Measurements from ENCODE around the gene MEX3C.
A peak's percentile ranks its signal among the peaks of the same experiment; 100 is the strongest.

Gene MEX3C

GRCh38 chr18:51197661-51198424 lies at the start of gene MEX3C:
Gene MEX3C, minus strand, starts transcription at chr18:51197681. Its CDS starts 361 bp downstream, at chr18:51197320.
- DNase-seq (ENCODE audit: low spot score), result peak; percentile 97

- DNase-seq (ENCODE audit: low spot score), result no peak
These were observed 43.7 kb upstream of the MEX3C start for GRCh38 chr18:51241226-51241625.

- peak; percentile 36 for DNase-seq (ENCODE audit: low spot score)
These were observed 38.7 kb upstream of the MEX3C start for GRCh38 chr18:51236225-51236624.

GRCh38 chr18:51235009-51235789 lies 37.7 kb upstream of the MEX3C start:
- peak; percentile 37 for DNase-seq (ENCODE audit: low spot score)

GRCh38 chr18:51234117-51235008 lies 36.9 kb upstream of the MEX3C start:
- no peak for DNase-seq (ENCODE audit: low spot score)

- DNase-seq (ENCODE audit: low spot score), result no peak
These were observed 31.8 kb upstream of the MEX3C start for GRCh38 chr18:51229328-51229727.

GRCh38 chr18:51227660-51228059 lies 30.2 kb upstream of the MEX3C start:
- DNase-seq (ENCODE audit: low spot score), result no peak

GRCh38 chr18:51226587-51227350 lies 29.3 kb upstream of the MEX3C start:
- DNase-seq (ENCODE audit: low spot score), result no peak

- DNase-seq (ENCODE audit: low spot score), result no peak
These were observed 28.6 kb upstream of the MEX3C start for GRCh38 chr18:51226068-51226467.

GRCh38 chr18:51212606-51213005 lies 15.1 kb upstream of the MEX3C start:
- no peak for DNase-seq (ENCODE audit: low spot score)

- DNase-seq (ENCODE audit: low spot score), result peak; percentile 27
These were observed 14.1 kb upstream of the MEX3C start for GRCh38 chr18:51211552-51211951.

- DNase-seq (ENCODE audit: low spot score), result peak; percentile 48
These were observed 445 bp downstream of the MEX3C start for GRCh38 chr18:51196811-51197660.

- peak; percentile 44 for DNase-seq (ENCODE audit: low spot score)
These were observed 1.2 kb downstream of the MEX3C start for GRCh38 chr18:51196118-51196810.

- DNase-seq (ENCODE audit: low spot score), result peak; percentile 81
These were observed 1.9 kb downstream of the MEX3C start for GRCh38 chr18:51195451-51196117.

GRCh38 chr18:51195086-51195450 lies 2.4 kb downstream of the MEX3C start:
- DNase-seq (ENCODE audit: low spot score), result no peak

- DNase-seq (ENCODE audit: low spot score), result peak; percentile 5
These were observed 2.9 kb downstream of the MEX3C start for GRCh38 chr18:51194604-51195003.

- peak; percentile 51 for DNase-seq (ENCODE audit: low spot score)
These were observed 3.7 kb downstream of the MEX3C start for GRCh38 chr18:51193621-51194287.

GRCh38 chr18:51192696-51193095 lies 4.8 kb downstream of the MEX3C start:
- DNase-seq (ENCODE audit: low spot score), result no peak

- no peak for DNase-seq (ENCODE audit: low spot score)
These were observed 5.5 kb downstream of the MEX3C start for GRCh38 chr18:51192026-51192425.

All from RKO (cell line).